GM12801 (cell line): ENCODE measurements around the gene ARHGAP25.

Experiments used
- TF ChIP-seq, protein P1 (sequence below): IDR thresholded peaks from one replicate; pipeline ENCODE4 v1.5.1; 2011; ENCODE audit warnings: control low read depth; ENCODE audit not compliant: insufficient read length; ENCODE audit errors: extremely low read depth

The ARHGAP25 gene

DNA sequence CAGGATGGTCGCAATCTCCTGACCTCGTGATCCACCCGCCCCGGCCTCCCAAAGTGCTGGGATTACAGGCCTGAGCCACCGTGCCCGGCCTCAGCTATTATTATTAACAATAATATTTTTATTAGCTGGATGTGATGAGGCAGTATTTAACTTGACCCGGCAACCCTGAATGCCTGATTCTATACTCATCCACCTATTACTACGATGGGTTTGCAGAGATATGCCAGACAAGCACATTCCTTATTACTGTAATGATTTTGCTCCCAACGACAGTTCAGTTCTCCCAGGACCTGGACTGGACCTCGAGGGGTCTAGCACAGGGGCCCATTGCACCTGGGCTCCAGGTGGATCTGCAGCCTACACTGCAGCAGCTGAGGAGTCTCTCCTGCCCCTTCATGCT is 104.0 kb downstream of the ARHGAP25 start:
- TF ChIP-seq, protein P1, sequence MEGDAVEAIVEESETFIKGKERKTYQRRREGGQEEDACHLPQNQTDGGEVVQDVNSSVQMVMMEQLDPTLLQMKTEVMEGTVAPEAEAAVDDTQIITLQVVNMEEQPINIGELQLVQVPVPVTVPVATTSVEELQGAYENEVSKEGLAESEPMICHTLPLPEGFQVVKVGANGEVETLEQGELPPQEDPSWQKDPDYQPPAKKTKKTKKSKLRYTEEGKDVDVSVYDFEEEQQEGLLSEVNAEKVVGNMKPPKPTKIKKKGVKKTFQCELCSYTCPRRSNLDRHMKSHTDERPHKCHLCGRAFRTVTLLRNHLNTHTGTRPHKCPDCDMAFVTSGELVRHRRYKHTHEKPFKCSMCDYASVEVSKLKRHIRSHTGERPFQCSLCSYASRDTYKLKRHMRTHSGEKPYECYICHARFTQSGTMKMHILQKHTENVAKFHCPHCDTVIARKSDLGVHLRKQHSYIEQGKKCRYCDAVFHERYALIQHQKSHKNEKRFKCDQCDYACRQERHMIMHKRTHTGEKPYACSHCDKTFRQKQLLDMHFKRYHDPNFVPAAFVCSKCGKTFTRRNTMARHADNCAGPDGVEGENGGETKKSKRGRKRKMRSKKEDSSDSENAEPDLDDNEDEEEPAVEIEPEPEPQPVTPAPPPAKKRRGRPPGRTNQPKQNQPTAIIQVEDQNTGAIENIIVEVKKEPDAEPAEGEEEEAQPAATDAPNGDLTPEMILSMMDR, result no peak

DNA sequence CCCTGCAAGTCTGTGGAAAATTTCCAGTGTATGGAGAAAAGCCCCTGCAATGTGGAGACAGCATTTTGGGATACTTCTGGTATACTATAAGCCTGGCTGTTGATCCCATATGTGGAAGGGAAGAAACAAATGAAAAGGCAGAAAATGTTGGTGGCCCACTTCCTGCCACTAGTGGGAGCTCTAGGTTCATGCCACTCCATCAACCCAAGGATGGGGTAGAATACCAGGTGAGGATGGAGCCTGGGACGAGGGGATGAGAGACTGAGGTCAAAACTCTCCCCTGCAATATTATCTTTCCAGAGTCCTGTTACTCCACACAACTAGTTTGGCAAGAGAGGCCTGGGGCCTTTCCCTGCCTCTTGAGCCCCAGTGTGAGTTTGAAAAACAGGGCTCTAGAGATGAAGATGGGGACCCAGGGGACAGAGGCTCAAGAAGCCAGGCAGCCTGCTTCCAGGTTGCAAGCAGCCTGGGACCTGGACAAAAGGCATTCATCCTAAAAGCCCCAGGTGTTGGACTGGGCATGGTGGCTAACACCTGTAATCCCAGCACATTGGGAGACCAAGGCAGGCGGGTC is 104.7 kb downstream of the ARHGAP25 start:
- TF ChIP-seq, protein P1, result no peak

DNA sequence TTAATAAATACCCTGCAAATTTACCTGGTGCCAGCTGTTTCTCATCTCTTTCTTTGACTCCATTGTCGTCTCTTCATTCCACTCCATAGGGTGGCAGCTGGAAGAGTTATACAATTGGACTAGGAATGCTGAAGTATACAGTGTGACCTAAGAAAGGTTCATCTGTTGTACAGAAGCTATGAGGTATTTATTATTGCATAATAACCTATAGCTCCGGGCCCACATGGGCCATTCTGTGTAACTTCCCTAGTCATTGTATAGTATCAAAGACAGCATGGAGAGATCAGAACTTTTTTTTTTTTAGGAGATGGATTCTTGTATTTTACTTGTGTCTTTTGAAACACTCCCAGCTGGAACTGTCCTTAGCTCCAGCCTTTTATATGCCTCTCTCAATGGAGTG is 110.4 kb downstream of the ARHGAP25 start:
- TF ChIP-seq, protein P1, result no peak

DNA sequence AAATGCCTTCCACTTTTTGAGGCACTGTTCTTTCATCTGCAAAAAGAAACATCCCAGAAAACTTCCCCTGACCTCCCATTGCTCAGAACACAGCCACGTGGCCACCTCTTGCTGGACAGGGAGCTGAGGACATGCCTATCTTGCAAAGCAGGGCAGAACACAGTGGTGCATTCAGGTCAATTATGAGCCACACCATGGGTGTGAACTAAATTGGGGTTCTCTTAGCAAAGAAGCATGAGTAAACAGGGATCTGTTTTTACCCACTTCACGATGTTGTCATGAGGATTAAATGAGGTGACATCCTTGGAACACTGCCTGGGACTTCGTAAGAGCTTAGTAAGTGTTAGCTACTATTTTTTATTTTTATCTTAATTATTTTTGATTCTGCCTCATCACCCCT is 111.5 kb downstream of the ARHGAP25 start:
- TF ChIP-seq, protein P1, result no peak

DNA sequence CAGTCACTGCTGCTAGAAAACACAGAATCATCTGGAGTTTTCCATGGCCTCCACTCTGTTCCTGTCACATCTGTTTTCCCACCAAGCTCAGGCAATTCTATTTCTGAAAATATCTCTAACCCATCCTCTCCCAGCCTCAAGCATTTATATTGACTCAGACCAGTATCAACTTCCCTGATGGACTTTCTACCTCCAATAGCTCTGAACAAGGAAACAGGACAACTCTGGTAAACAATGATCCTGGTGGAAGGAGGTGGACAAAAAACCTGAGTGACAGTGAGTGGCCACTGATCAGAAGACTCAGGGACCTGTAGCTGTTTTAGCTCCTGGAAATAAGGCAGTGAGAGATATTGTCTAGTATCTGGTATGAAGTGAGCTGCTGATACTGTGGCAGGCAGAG is 113.1 kb downstream of the ARHGAP25 start:
- TF ChIP-seq, protein P1, result no peak

DNA sequence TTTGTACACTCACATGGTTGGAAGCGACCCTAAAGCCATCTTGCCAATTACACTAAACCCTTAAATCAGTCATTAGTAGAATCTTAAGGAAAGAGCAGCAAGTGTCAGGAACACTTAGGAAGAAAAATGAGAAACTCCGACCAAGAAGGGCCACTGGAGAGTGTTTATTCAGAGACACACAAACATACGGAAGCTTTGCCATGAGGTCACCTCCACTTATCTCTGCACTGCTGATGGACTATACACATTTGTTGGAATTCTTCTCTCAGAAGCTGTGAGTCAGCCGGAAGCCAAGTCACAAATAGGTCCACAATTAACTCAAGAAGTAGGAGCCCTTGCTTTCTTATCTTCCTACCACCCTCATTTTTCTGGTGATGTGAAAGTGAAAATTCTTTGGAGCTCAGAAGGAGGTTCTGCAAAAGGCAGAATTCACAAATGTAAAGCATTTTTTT is 115.0 kb downstream of the ARHGAP25 start:
- TF ChIP-seq, protein P1, result no peak

DNA sequence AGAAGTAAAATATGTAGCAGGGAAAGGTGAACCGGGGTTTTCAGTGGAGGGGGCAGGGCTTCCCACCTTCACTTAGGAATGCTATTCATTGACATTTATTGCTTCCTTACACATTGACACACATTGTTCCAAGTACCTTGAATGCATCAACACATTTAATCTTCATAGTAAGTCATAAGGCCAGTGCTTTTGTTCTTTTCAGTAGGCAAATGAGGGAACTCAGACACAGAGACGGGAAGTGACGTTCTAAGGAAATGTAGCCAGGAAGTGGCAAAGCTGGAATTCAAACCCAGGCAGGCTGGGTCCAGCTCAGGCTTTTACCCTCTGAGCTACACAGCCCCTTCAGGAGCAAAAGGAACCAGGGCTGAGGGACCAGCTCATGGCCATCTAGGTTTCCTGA is 115.9 kb downstream of the ARHGAP25 start:
- TF ChIP-seq, protein P1, result no peak

DNA sequence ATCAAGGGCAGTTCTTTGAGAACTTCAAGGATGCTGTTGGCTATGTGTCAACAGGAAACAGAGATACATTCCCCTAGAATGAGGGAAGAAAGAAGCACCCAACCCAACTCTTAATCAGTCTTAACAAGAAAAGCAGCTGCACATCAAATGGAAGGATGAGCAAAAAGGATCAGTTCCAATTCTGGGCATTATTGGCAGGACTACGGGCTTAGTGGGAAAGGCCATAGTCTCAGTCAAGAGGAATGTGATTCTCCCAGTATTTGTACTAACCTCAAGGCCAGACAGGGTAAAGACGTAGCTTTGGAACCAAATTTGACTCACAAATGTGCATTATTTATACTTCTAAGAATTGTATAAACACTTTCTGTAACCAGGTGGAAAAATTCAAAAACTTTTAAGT is 118.4 kb downstream of the ARHGAP25 start:
- TF ChIP-seq, protein P1, result no peak
